Ascending aorta (tissue), 2 donors: ENCODE results near the gene SGIP1. TPM values are rescaled to one million over a fixed set of nuclear protein-coding genes. Genes with fewer than 3 reads are reported as not detected.

ENCODE experiments used
- DNase-seq, 2 donors: peaks; one replicate each; pipeline ENCODE4 v3.0.0-alpha.2; 2019; ENCODE audit warnings: low spot score in 2 of 2
- H3K27ac ChIP-seq, 2 donors: fragments of 200-600 bp; sonication (generic); one replicate each; pipeline ENCODE4 v1.5.1; 2016 to 2017; ENCODE audit warnings: mild to moderate bottlenecking in 1 of 2
- H3K27me3 ChIP-seq: fragments of 200-600 bp; sonication (generic); one replicate; pipeline ENCODE4 v1.5.1; 2017
- H3K36me3 ChIP-seq, 2 donors: fragments of 200-600 bp; sonication (generic); one replicate each; pipeline ENCODE4 v1.5.1; 2016
- H3K4me1 ChIP-seq, 2 donors: fragments of 200-600 bp; sonication (generic); one replicate each; pipeline ENCODE4 v1.5.1; 2016 to 2017; ENCODE audit warnings: mild to moderate bottlenecking in 1 of 2
- H3K4me3 ChIP-seq, 2 donors: fragments of 200-600 bp; sonication (generic); one replicate each; pipeline ENCODE4 v1.5.1; 2016 to 2017; ENCODE audit warnings: mild to moderate bottlenecking in 1 of 2
- H3K9me3 ChIP-seq, 2 donors: fragments of 200-600 bp; sonication (generic); one replicate each; pipeline ENCODE4 v1.5.1; 2016
- CTCF ChIP-seq, 3 experiments: fragments of 200-600 bp in 2 of 3; fragments of 450-650 bp in 1 of 3; sonication (generic) in 2 of 3; IDR thresholded peaks; one replicate each; pipeline ENCODE4 v1.5.1; 2016 to 2019; ENCODE audit warnings: antibody characterized with exemption in 3 of 3, mild to moderate bottlenecking in 1 of 3, moderate library complexity in 1 of 3
- intact Hi-C: fragments of 100-400 bp; cut with DNase I; formaldehyde crosslinking; loops from one replicate; pipeline ENCODE4 v1.15.1; 2023
- total RNA-seq: library from RNA; depleted of rRNA; stranded (reverse); fragments of >200 nt; gene quantifications from one replicate; pipeline ENCODE4 v1.1.0, GENCODE V29; 2016

The SGIP1 gene
- total RNA-seq, 1 donor from 2014 or later = 1.6 TPM

GRCh38 chr1:66553846-66554245 is 19.9 kb downstream of the SGIP1 start:
- Histone ChIP-seq H3K27me3 (no peaks in the 10 kb centered on the region), H3K36me3 (no peaks in the 10 kb centered on the region), H3K27ac (no peak overlapping the region), H3K9me3 (no peaks in the 10 kb centered on the region), H3K4me1 (peaks cover 3 to 27% of the 10 kb centered on the region in 2 donors), H3K4me3 (no peak overlapping the region)
- intact Hi-C loops = no loop called here
- DNase-seq = no peak
- TF ChIP-seq CTCF (IDR thresholded peaks at IDR 0.05) = no peak

DNA sequence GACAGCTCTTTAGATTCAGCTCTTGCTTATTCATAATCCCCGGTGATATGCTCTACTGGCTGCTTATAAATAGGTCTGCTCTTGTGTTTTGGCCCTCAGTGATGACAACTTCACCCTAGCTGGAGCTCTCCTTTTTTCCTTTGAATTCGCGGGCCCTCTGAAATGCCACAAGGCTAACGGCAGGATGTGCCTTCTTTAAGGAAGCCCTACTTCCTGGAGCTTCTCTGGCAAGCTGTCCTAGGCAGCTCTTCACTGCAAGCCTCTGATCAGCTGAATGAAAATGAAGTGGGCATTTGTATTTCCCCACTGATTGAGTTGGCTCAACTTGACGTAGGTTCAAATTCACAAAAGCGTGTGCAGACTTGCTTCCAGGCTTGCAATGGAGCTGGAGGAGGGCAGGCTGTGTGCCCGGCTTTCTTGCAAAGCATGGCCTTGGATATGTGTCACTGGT is 22.2 kb downstream of the SGIP1 start:
- Histone ChIP-seq H3K27me3 (no peaks in the 10 kb centered on the region), H3K27ac (no peak overlapping the region), H3K9me3 (no peaks in the 10 kb centered on the region), H3K4me1 (peaks cover 3 to 15% of the 10 kb centered on the region in 2 donors), H3K4me3 (no peak overlapping the region), H3K36me3 (no peaks in the 10 kb centered on the region)
- TF ChIP-seq CTCF (IDR thresholded peaks at IDR 0.05) = no peak
- DNase-seq = no peak
- intact Hi-C loops = no loop called here

DNA sequence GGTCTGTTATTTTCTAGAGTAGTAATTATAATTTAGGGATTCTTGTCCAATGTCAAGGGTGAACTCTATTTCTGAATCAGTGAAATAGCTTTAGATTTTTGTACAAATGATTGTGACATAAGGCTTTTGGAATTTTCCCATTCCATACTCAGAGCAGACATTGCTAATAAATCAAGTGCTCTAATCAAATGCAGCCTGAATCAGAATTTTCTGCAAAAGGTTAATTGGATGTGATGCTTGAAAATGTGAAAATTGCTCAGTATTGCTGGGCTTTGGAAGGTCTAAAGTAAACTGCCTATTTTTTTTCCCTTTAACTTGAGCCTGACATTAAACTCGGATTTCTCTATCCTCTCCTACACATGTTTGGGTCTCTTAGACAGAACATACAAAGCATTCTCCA is 23.2 kb downstream of the SGIP1 start:
- no peak overlapping the region for H3K27ac ChIP-seq
- peaks cover 3 to 17% of the 10 kb centered on the region in 2 donors for H3K4me1 ChIP-seq

DNA sequence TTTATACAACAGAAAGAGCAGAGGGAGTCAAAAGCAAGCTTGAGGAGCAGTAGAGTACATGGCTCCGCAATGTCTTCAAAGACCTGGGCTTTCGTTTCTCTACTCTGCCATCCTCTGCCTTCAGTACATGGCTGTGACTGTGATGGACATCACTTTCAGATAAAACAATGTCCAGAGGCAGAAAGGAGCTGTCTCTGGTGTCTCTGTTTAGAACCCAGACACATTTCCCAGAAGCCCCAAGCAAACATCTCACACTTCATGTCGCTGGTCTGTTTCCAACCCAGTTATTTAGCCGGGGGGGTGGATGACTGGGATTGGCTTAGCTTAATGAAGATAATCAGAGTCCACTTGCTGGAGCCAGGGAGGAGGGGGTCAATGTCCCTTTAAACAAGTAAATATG is 25.6 kb downstream of the SGIP1 start:
- no peak overlapping the region for H3K27ac ChIP-seq
- H3K36me3 ChIP-seq = no peaks in the 10 kb centered on the region
- no peak for TF ChIP-seq CTCF (IDR thresholded peaks at IDR 0.05)
- no peaks in the 10 kb centered on the region for H3K9me3 ChIP-seq
- intact Hi-C loops = no loop called here
- H3K4me3 ChIP-seq = no peak overlapping the region
- H3K4me1 ChIP-seq = peaks cover 12 to 27% of the 10 kb centered on the region in 2 donors
- no peaks in the 10 kb centered on the region for H3K27me3 ChIP-seq
- no peak for DNase-seq

More for the DNA sequence above, 23.2 kb downstream of the SGIP1 start:
- intact Hi-C loops = no loop called here
- H3K36me3 ChIP-seq = no peaks in the 10 kb centered on the region
- TF ChIP-seq CTCF (IDR thresholded peaks at IDR 0.05) = no peak
- no peaks in the 10 kb centered on the region for H3K27me3 ChIP-seq
- no peak overlapping the region for H3K4me3 ChIP-seq
- no peak for DNase-seq
- no peaks in the 10 kb centered on the region for H3K9me3 ChIP-seq

DNA sequence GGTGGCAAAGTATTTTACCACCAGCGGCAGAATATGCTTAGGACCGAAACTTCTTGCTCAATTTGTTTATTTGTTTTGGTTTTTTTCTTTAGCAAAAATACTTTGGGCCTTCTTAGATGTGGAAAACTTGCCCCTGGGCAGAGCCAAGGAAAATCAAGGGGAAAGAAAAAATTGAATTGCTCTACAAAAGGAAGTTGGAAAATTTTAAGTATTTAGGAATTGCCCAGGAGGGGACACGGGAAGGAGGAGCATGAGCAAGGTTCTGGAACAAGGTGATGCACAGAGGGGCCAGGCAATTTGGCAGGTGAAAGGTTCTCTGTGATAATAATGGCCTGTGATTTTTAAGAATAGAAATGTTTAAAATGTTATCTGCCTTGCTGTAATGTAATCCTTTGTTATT is 28.6 kb downstream of the SGIP1 start:
- Histone ChIP-seq H3K4me1 (peaks cover 12 to 20% of the 10 kb centered on the region in 2 donors), H3K9me3 (no peaks in the 10 kb centered on the region), H3K27ac (peak overlapping the region; percentile 55 to 66), H3K27me3 (no peaks in the 10 kb centered on the region), H3K36me3 (no peaks in the 10 kb centered on the region), H3K4me3 (no peak overlapping the region)
- no peak for DNase-seq
- intact Hi-C loops = no loop called here
- no peak for TF ChIP-seq CTCF (IDR thresholded peaks at IDR 0.05)
